GM19193 (cell line): Measurements from ENCODE around the gene PRKCQ.

Experiments used
- POLR2A ChIP-seq: IDR thresholded peaks from 4 replicates; pipeline ENCODE4 v1.6.1; 2011; ENCODE audit not compliant: insufficient read depth, insufficient read length; ENCODE audit errors: extremely low read depth

Gene PRKCQ

GRCh38 chr10:6558272-6558671, 21.8 kb downstream of the PRKCQ start:
- no peak for TF ChIP-seq POLR2A

GRCh38 chr10:6553937-6554336, 26.1 kb downstream of the PRKCQ start:
- TF ChIP-seq POLR2A = no peak

DNA sequence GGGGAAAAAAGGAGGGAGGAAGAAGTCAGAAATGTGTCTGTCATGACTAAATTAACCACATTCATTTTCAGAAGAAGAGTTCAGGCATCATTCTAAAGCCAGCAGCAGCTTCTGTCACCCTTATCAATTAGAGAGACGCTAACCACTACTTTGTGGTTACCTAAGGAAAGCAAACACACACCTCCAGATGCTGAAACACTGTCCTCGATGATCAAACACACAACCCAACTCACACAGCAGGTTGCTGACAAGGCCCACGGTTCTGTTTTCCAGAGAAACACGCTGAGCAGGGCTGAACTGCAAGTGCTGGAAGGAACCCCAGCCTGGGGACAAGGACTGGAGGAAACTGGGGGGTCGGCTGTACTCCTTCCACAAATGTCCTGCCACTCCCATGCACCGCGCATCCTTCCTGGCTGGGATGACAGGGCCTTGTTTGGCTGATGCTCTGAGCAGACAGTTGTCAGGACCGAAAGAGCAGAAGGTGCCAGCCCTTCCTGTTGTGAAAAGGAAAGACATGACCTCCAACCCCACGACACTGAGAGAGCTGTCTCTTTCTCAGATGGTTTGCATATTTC, 36.6 kb downstream of the PRKCQ start:
- no peak for TF ChIP-seq POLR2A

- no peak for TF ChIP-seq POLR2A
These were observed 37.1 kb downstream of the PRKCQ start for GRCh38 chr10:6542999-6543430.

- TF ChIP-seq POLR2A = no peak
These were observed 40.2 kb downstream of the PRKCQ start for GRCh38 chr10:6539833-6540232.

DNA sequence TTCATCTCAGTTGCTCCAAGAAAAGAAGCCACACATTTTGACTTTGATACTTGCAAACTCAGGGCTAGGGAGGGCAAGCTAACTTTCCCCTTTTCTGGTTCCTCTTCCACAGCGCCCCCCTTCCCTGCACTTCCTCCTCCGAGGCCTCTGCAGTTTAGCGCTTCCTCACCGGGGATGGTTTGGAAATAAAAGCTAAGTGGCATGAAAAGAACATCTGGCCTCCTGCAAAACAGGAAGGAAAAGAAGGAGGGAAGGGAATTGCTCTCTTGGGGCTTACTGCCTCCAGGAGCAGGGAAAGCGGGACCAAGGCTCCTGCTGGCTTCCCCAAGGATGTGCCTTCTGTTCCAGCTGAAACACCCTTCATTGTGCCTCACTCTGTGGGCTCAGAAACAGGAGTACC, 42.3 kb downstream of the PRKCQ start:
- no peak for TF ChIP-seq POLR2A

DNA sequence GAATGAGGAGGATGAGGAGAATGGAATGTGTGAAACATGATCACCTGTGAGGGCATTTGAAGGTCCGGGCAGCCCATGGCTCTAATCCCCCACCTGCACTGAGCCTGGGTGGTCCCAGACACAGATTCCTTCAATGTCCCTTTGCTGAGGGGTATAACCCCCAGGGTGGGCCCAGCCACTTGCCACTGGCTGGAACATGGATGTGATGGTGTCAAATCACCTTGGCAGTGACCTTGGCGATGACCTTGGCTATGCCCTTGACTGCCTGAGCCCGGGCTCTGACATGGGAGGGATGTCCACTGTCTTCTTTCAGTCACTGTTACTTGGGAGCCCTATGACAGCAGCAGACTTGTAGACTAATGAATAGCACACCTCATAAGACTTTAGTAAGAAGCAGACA, 44.0 kb downstream of the PRKCQ start:
- TF ChIP-seq POLR2A = no peak

GRCh38 chr10:6535156-6535764, 44.8 kb downstream of the PRKCQ start:
- no peak for TF ChIP-seq POLR2A

DNA sequence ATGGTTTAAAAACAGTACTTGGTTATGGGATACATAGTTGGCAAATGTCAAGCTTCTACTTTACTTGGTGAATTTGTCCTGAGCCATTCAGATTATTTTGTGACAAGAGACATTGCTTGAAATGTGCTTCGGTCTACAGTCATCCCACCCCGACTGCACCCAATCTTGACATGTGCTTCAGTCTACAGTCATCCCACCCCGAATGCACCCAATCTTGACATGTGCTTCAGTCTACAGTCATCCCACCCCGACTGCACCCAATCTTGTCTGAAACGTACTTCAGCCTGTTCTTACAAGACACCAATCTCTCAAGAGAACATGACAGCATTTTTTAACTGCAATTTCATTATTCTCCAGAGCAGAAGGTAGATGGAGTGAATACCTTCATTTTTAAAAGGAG, 47.8 kb downstream of the PRKCQ start:
- no peak for TF ChIP-seq POLR2A

DNA sequence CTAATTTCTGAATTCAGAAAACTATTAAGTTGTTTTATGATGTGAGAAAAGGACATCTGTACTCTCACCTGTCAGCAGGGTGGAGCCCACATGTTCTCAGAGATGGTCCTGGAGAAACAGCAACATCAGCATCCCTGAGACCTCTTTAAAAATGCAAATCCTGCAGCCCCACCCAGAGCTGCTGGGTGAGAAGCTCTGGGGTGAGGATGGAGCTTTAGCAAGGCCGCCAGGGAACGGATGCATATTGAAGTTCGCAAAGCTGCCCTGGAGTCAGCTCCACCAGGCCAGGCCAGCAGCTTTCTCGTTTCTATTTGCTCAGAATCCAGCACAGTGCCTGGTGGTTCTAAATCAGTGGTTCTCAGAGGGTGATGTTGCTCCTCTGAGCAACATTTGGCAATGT, 49.1 kb downstream of the PRKCQ start:
- no peak for TF ChIP-seq POLR2A

- TF ChIP-seq POLR2A = no peak
These were observed 49.8 kb downstream of the PRKCQ start for GRCh38 chr10:6530211-6530840.

DNA sequence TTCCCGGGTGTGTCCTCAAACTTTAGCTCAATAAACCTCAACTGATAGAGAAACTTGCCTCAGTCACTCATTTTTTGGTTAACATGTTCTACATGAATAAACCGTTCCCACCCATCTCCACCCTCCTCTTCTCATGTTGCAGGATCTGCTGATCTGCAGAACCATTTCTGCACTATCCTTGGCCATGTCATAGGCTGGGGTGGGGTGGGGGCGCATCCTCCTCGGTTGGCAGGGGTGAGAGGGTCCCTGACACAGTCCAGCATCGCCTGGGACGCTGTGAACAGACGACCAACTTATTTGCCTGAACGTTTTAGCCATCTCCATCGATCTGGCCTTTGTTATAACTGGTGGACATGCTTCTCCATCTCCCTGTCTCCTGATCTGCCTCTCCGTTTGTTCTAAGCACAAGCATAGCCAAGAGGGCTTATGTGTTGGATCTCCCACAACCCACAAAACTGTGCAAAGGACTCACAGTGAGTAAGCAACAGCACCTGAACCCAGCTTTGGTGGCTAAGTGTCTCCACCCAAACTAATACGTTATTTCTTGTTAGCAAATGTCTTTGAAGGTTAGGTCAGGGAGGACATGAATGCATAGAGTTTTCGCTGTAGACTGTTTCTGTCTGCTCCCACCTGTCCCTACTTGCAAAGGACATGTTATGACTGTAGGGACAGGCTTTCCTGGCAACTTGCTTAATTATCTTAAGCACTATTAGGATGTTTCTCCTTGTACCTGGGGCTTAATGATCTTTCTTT, 51.7 kb downstream of the PRKCQ start:
- TF ChIP-seq POLR2A = no peak

DNA sequence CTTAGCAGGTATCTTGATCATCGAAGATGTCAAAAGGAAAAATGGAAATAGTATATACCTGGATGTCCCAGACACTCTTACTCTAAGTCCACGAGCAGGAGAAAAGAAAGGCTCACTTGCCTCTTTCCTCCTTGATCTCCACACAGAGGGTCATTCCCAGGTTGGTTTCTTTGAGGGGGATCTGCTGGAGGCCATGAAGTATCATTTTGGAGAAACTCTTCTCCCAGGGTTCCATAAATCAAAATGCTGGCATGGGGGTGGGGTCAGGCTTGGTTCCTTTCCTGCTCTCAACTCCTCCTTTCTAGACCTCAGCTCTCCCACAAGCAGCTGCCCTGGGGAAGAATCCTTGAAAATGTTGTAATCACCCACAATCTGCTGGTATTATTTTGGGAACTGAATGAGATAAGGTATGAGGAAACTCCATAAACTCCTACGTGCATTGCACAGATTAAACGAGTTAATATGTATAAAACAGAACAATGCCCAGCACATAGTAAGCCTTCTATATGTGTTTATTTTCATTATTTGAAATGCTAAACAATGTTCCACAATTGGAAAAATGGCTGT, 54.4 kb downstream of the PRKCQ start:
- TF ChIP-seq POLR2A = no peak

DNA sequence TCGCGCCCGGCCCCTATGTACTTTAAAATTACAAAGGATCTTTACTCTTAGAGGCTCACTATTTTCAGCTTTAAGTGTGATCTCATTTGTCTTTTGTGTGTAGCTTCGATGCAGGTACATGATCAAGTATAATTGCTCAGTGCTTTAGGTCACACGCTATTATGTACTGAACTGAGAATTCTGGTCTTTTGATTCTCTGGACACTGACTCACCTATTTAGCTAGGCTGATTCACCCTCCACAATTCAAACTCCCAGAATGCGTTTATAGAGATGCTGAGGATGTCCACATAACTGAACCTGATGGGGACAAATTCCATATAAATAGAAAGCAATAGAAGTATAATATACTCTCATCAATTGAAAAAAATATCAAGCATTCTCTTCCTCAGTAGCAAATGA, 57.8 kb downstream of the PRKCQ start:
- no peak for TF ChIP-seq POLR2A

GRCh38 chr10:6520138-6520537, 59.9 kb downstream of the PRKCQ start:
- no peak for TF ChIP-seq POLR2A
